ENCODE measurements around the gene TDO2.

Gene TDO2

DNA sequence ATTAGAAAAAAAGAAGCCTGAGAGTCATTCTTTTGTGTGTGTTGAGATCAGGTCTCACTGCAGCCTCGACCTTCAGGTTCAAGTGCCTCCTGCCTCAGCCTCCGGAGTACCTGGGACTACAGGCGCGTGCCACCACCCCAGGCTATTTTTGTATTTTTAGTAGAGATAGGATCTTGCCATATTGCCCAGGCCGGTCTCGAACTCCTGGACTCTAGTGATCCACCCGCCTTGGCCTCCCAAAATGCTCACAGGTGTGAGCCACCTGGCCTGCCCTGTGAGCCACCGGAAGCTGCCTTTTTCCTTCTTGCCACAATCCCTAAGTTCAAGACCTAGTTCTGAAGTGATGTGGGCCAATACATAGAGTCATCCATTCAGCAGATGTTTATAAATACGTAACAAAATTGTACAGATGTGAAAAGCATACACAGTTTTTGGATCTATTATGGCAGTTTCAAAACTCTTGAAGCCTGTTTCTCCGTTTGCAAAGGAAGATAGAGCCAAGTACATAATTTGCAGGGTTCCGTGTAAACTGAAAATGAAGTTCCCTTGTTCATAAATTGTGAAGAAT, 50.7 kb downstream of the TDO2 start:
- DNase-seq (ENCODE audit: low read depth): no peak

DNA sequence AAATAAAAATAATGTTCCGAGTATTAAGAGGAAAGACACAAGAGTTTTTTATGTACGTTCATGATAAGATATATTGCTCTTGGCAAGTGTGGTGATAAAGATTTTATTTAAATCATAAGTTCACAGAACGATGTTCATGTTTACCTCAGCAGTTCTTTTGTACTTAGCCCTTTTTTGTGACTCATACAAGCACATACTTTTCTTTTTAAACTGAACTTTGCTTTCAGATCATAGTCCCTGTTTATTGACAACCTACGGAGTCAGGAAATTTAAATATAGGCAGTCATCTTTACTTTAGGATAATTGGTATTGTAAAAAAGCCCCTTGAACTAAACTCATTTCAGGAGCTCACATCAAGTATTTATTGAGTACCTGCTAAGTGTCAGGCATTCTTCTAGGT, 51.4 kb downstream of the TDO2 start:
- no peak for DNase-seq (ENCODE audit: low read depth)

GRCh38 chr4:155956461-155956860, 53.0 kb downstream of the TDO2 start:
- DNase-seq (ENCODE audit: low read depth): no peak

DNA sequence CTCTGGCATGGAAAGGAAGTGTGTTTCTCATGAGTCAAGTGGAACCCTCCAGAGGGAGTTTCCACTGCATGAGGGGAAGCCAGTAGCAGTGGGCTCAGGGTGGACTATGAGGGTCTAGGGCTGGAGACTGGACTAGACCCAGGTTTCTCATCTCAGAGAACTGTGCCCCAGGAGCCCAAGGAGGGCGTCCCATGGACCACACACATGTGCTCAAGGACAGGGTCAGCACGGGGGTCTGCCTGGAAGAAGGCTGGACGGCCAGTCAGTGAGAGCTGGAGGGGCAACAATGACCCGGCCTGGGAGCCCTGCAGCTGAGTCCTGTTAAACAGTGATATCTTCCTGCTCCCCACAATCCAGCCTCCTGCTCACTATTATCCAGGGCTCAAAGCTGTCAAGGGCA, 55.9 kb downstream of the TDO2 start:
- no peak for DNase-seq (ENCODE audit: low read depth)

DNA sequence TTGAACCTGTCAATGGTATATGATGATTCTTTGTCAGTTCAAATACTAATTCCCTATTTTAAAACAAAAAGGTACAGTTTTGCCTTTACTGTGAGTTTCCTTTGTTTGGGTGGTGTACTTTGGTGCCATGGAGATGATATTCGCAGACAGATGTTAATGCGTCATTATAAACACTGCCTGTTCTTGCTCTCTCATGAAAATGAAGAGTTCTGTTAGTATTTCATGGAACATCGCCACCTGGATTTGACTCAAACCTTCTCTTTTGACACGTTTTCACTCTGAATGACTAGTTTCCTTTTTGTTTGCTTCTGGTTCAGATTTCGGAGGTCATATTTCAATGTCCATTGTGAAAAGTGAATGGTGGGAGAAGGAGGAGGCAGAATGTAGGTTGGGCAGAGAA, 57.0 kb downstream of the TDO2 start:
- DNase-seq (ENCODE audit: low read depth): no peak

DNA sequence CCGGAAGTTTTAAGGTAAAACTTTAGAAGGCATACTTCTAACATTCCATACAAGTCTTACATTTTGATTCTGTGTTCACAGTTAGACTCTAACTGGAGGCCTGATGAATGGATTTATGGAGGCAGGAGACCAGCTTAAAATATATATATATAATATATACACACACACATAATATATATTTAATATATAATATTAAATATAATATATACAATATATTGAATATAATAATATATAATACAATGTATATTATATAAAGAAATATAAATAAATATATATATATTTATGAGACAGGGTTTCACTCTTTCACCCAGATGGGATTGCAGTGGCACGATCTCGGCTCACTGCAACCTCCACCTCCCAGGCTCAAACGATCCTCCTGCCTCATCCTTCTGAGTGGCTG, 58.1 kb downstream of the TDO2 start:
- no peak for DNase-seq (ENCODE audit: low read depth)

DNA sequence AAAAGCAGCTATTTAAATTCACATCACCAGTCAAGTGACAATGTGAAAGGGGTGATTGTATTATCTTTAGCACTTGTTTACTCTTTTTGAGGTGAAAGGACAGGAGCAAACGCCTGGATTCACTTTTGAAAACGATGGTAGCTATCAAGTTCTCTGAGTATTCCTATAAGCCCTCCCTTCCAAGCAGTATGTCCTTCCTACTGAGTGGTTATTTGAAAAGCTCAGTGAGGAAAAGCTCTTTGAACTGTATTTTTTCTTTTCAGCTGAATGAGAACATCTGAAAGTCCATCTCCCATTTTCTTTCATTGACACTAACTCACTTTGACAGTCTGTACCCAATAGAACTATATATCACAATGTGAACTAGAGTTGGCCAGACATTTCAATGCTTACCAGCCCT, 59.3 kb downstream of the TDO2 start:
- no peak for DNase-seq (ENCODE audit: low read depth)

- DNase-seq (ENCODE audit: low read depth): no peak
These were observed 60.8 kb downstream of the TDO2 start for GRCh38 chr4:155964016-155964891.

DNA sequence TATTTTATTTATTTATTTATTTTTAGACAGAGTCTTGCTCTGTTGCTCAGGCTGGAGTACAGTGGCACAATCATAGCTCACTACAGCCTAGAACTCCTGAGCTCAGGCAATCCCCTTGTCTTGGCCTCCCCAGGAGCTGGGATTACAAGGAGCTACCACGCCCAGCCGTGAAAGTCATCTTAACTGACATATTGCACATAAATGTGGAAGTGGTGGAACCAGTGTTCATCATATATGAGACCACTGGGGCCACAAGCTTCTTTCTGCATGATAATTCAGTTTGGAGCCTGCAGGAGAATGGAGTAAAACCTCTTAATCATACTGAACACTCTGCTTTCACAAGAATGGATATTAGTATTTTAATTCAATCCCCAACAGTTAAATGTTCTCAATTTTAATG, 62.7 kb downstream of the TDO2 start:
- no peak for DNase-seq (ENCODE audit: low read depth)

- DNase-seq (ENCODE audit: low read depth): no peak
These were observed 63.4 kb downstream of the TDO2 start for GRCh38 chr4:155966731-155967395.

Data from amniotic epithelial cell (primary cell).